ENCODE results near the gene RBBP8. TPM values are rescaled to one million over a fixed set of nuclear protein-coding genes. Genes with fewer than 3 reads are reported as not detected.

Gene RBBP8
- total RNA-seq, 3 donors from 2014 or later (not counting 1 experiment from before 2014, with no cell fraction given) = 11.6 to 18.7 (median 12.1) TPM

DNA sequence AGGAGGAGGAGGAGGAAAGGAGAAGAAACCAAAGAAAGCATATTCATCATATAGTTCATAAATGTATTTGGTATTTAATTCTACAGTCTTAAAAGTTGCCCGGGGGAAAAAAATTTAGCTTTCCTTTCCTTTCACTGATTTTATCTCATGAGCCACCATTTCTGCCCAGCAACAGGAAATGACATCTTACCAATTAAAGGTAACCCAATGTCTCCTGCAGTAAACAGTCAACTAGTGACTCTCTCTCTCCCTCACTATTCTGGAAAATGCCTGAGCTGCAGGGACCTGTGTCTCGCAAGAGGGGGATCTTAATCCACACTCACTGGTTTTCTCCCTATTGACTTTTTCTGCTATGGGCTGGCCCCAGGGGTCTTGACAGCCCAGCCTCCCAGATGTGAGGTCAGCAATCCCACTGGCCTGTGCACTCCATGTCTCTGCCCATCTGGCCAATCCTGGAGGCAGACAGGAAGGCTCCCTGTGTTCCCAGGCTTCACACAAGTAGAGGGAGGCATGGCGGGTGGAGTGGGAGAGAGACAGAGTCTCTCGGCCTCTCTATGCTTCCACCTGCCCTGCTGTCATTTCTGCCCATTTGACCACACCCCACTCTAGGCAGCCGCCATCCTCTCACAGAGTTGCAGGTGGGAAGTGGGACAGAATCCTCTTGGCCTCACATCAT, 116.7 kb downstream of the RBBP8 start:
- Mint-ChIP-seq H3K27me3 (ENCODE audit: low read depth in 2 of 2) (peaks cover 0 to 4% of the 10 kb centered on the region in 2 donors), H3K27ac (no peak overlapping the region), H3K4me1 (peaks cover 15 to 28% of the 10 kb centered on the region in 2 donors), H3K9me3 (no peaks in the 10 kb centered on the region), H3K36me3 (no peaks in the 10 kb centered on the region), H3K4me3 (no peak overlapping the region)
- DNase-seq (peak in 1 of 2 donors; percentile 59), ATAC-seq (peak in 1 of 3 donors; percentile 45)
- Histone ChIP-seq H3K27me3 (ENCODE audit: control insufficient read depth, insufficient read depth, low read length) (no peaks in the 10 kb centered on the region), H3K9me3 (ENCODE audit: control insufficient read depth, insufficient read depth, low read length) (no peaks in the 10 kb centered on the region), H3K4me1 (ENCODE audit: control insufficient read depth, insufficient read depth, low read length) (peaks cover 10% of the 10 kb centered on the region), H3K4me3 (ENCODE audit: low read length) (no peak overlapping the region), H3K36me3 (ENCODE audit: control insufficient read depth, insufficient read depth, low read length) (no peaks in the 10 kb centered on the region), H3K27ac (ENCODE audit: low read length) (no peak overlapping the region)
- TF ChIP-seq, protein P1, sequence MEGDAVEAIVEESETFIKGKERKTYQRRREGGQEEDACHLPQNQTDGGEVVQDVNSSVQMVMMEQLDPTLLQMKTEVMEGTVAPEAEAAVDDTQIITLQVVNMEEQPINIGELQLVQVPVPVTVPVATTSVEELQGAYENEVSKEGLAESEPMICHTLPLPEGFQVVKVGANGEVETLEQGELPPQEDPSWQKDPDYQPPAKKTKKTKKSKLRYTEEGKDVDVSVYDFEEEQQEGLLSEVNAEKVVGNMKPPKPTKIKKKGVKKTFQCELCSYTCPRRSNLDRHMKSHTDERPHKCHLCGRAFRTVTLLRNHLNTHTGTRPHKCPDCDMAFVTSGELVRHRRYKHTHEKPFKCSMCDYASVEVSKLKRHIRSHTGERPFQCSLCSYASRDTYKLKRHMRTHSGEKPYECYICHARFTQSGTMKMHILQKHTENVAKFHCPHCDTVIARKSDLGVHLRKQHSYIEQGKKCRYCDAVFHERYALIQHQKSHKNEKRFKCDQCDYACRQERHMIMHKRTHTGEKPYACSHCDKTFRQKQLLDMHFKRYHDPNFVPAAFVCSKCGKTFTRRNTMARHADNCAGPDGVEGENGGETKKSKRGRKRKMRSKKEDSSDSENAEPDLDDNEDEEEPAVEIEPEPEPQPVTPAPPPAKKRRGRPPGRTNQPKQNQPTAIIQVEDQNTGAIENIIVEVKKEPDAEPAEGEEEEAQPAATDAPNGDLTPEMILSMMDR (IDR thresholded peaks at IDR 0.05) = no peak
- intact Hi-C loops (cut with micrococcal nuclease) = no loop called here
- WGBS (ENCODE audit: insufficient coverage) = 65% methylated on average over 3 of the region's 5 CpGs

DNA sequence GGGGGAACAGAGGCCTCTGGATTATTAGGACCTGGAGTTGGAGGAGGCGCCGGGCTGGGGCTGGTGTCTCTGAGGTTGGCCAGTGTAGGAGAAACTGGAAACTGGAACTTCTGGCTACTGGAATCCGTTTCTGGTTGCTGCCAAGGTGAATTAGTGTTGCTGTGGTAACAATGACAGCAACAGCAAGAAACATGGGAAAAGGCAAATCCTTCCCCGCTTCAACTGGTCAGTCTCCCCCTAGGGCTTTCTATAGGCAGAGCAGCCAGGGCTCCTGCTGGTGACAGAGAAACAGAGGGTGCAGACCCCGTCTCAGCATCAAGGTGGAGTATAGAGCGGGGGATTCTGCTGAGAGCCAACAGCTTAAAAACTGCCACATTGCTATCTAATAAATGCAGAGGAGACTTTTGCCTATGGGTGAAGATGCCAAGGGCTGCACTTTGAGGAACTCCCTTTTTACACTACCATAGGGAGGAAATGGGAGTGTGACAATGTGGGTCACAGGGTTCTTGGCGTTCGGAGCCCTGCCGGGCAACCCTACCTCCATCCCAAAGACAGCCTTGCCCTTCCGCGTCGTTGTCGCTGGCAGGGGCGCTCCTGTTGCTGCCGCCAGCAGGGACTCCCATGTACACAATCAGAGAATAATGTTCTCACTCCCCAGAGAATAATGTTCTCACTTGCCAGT, 120.8 kb downstream of the RBBP8 start:
- intact Hi-C loops (cut with micrococcal nuclease) = no loop called here
- H3K9me3 ChIP-seq (ENCODE audit: control insufficient read depth, insufficient read depth, low read length) = no peaks in the 10 kb centered on the region
- WGBS (ENCODE audit: insufficient coverage) = 55% methylated on average over 15 of the region's 15 CpGs
- no peak for DNase-seq
- H3K4me1 ChIP-seq (ENCODE audit: control insufficient read depth, insufficient read depth, low read length) = peaks cover 10% of the 10 kb centered on the region
- TF ChIP-seq, protein P1 (IDR thresholded peaks at IDR 0.05) = no peak
- ATAC-seq = no peak
- Mint-ChIP-seq H3K4me1 (peaks cover 15 to 23% of the 10 kb centered on the region in 2 donors), H3K36me3 (no peaks in the 10 kb centered on the region), H3K9me3 (no peaks in the 10 kb centered on the region), H3K27me3 (ENCODE audit: low read depth in 2 of 2) (peaks cover 7 to 8% of the 10 kb centered on the region in 2 donors), H3K4me3 (no peak overlapping the region), H3K27ac (no peak overlapping the region)
- H3K27me3 ChIP-seq (ENCODE audit: control insufficient read depth, insufficient read depth, low read length) = no peaks in the 10 kb centered on the region
- H3K4me3 ChIP-seq (ENCODE audit: low read length) = no peak overlapping the region
- H3K27ac ChIP-seq (ENCODE audit: low read length) = no peak overlapping the region
- H3K36me3 ChIP-seq (ENCODE audit: control insufficient read depth, insufficient read depth, low read length) = no peaks in the 10 kb centered on the region

DNA sequence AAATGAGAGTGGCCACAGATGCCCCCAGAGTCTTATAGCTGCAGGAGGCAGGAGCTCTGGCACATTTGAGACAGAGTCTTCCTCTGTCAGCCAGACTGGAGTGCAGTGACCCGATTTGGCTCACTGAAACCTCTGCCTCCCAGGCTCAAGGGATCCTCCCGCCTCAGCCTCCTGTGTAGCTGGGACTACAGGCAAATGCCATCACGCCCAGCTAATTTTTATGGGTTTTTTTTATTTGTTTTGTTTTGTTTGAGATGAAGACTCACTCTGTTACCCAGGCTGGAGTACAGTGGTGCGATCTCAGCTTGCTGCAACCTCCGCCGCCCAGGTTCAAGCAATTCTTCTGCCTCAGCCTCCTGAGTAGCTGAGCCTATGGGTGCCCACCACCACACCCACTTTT, 121.4 kb downstream of the RBBP8 start:
- intact Hi-C loops (cut with micrococcal nuclease) = no loop called here
- H3K36me3 Mint-ChIP-seq = no peaks in the 10 kb centered on the region
- Histone ChIP-seq H3K27me3 (ENCODE audit: control insufficient read depth, insufficient read depth, low read length) (no peaks in the 10 kb centered on the region), H3K4me1 (ENCODE audit: control insufficient read depth, insufficient read depth, low read length) (peaks cover 7% of the 10 kb centered on the region), H3K4me3 (ENCODE audit: low read length) (no peak overlapping the region), H3K27ac (ENCODE audit: low read length) (no peak overlapping the region), H3K36me3 (ENCODE audit: control insufficient read depth, insufficient read depth, low read length) (no peaks in the 10 kb centered on the region), H3K9me3 (ENCODE audit: control insufficient read depth, insufficient read depth, low read length) (no peaks in the 10 kb centered on the region)
- H3K27ac Mint-ChIP-seq = no peak overlapping the region
- H3K27me3 Mint-ChIP-seq (ENCODE audit: low read depth in 2 of 2) = peaks cover 8 to 12% of the 10 kb centered on the region in 2 donors
- H3K4me1 Mint-ChIP-seq = peaks cover 11 to 19% of the 10 kb centered on the region in 2 donors
- H3K4me3 Mint-ChIP-seq = no peak overlapping the region
- ATAC-seq (no peak), DNase-seq (no peak)
- TF ChIP-seq, protein P1 (IDR thresholded peaks at IDR 0.05) = no peak
- 94% methylated on average over 6 of the region's 6 CpGs for WGBS (ENCODE audit: insufficient coverage)
- H3K9me3 Mint-ChIP-seq = no peaks in the 10 kb centered on the region
